Liver (tissue), 3 donors: ENCODE measurements around the gene BOC.

ENCODE experiments used
- EGR1 ChIP-seq, 2 donors: IDR thresholded peaks; 2 replicates each; pipeline ENCODE4 v1.6.1; 2016 to 2018; ENCODE audit warnings: antibody characterized with exemption in 2 of 2, low read depth in 2 of 2
- FOXA1 ChIP-seq: IDR thresholded peaks from 2 replicates; pipeline ENCODE4 v1.6.1; 2016; ENCODE audit warnings: antibody characterized with exemption
- GABPA ChIP-seq, 2 donors: IDR thresholded peaks in 1 of 2; conservative IDR thresholded peaks in 1 of 2; 2 replicates each; pipeline ENCODE4 v1.6.1; 2016; ENCODE audit warnings: antibody characterized with exemption in 2 of 2, mild to moderate bottlenecking in 1 of 2, moderate library complexity in 1 of 2
- HNF4A ChIP-seq, 2 donors: conservative IDR thresholded peaks; 2 replicates each; pipeline ENCODE4 v1.6.1; 2016; ENCODE audit warnings: antibody characterized with exemption in 2 of 2, mild to moderate bottlenecking in 2 of 2
- JUND ChIP-seq, 2 donors: IDR thresholded peaks; 2 replicates each; pipeline ENCODE4 v1.6.1; 2016; ENCODE audit warnings: antibody characterized with exemption in 2 of 2
- SP1 ChIP-seq: IDR thresholded peaks from 2 replicates; pipeline ENCODE4 v1.6.1; 2018; ENCODE audit warnings: antibody characterized with exemption, mild to moderate bottlenecking
- TF ChIP-seq, protein P1 (sequence below): fragments of 150-350 bp; IDR thresholded peaks from 2 replicates; pipeline ENCODE4 v1.5.1; 2017; ENCODE audit warnings: improper control_type of control experiment, low read depth, low read length; ENCODE audit not compliant: missing input control
- TF ChIP-seq, protein P2 (sequence below): IDR thresholded peaks from 2 replicates; pipeline ENCODE4 v1.6.1; 2016; ENCODE audit warnings: antibody characterized with exemption, mild to moderate bottlenecking
- TF ChIP-seq, protein P3 (sequence below): IDR thresholded peaks from 2 replicates; pipeline ENCODE4 v1.6.1; 2016; ENCODE audit warnings: antibody characterized with exemption
- TF ChIP-seq, protein P4 (sequence below): IDR thresholded peaks from 2 replicates; pipeline ENCODE4 v1.6.1; 2016; ENCODE audit warnings: antibody characterized with exemption
- donor health status: healthy.
- donor health status: healthy.

DNA sequence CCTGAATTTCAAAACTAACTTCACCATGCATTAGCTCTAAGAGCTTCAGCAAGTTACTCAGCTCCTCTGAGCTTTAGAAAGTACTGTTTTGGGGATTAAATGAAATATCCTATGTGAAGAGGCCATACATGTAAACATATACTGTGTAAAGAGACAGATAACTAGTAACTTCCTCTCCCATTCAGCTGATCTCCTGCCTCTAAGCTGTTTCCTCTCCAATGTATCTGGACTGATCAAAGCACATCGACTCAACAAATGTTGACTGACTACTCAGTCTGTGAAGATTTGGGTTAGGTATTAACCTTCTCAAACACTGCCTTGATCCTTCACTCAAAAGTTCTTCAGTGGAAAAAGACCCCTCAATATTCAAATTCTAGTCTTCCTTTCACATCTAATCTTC, 82.0 kb downstream of the BOC start:
- TF ChIP-seq, protein P1, sequence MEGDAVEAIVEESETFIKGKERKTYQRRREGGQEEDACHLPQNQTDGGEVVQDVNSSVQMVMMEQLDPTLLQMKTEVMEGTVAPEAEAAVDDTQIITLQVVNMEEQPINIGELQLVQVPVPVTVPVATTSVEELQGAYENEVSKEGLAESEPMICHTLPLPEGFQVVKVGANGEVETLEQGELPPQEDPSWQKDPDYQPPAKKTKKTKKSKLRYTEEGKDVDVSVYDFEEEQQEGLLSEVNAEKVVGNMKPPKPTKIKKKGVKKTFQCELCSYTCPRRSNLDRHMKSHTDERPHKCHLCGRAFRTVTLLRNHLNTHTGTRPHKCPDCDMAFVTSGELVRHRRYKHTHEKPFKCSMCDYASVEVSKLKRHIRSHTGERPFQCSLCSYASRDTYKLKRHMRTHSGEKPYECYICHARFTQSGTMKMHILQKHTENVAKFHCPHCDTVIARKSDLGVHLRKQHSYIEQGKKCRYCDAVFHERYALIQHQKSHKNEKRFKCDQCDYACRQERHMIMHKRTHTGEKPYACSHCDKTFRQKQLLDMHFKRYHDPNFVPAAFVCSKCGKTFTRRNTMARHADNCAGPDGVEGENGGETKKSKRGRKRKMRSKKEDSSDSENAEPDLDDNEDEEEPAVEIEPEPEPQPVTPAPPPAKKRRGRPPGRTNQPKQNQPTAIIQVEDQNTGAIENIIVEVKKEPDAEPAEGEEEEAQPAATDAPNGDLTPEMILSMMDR = no peak
- TF ChIP-seq SP1 (no peak), GABPA (IDR thresholded peaks at IDR 0.05 in 1 of 2, conservative IDR thresholded peaks at IDR 0.05 in 1 of 2) (no peak), FOXA1 (no peak), EGR1 (IDR thresholded peaks at IDR 0.05; ENCODE audit: low read depth in 2 of 2) (no peak), JUND (IDR thresholded peaks at IDR 0.05) (no peak), HNF4A (conservative IDR thresholded peaks at IDR 0.05) (no peak)
- TF ChIP-seq, protein P2, sequence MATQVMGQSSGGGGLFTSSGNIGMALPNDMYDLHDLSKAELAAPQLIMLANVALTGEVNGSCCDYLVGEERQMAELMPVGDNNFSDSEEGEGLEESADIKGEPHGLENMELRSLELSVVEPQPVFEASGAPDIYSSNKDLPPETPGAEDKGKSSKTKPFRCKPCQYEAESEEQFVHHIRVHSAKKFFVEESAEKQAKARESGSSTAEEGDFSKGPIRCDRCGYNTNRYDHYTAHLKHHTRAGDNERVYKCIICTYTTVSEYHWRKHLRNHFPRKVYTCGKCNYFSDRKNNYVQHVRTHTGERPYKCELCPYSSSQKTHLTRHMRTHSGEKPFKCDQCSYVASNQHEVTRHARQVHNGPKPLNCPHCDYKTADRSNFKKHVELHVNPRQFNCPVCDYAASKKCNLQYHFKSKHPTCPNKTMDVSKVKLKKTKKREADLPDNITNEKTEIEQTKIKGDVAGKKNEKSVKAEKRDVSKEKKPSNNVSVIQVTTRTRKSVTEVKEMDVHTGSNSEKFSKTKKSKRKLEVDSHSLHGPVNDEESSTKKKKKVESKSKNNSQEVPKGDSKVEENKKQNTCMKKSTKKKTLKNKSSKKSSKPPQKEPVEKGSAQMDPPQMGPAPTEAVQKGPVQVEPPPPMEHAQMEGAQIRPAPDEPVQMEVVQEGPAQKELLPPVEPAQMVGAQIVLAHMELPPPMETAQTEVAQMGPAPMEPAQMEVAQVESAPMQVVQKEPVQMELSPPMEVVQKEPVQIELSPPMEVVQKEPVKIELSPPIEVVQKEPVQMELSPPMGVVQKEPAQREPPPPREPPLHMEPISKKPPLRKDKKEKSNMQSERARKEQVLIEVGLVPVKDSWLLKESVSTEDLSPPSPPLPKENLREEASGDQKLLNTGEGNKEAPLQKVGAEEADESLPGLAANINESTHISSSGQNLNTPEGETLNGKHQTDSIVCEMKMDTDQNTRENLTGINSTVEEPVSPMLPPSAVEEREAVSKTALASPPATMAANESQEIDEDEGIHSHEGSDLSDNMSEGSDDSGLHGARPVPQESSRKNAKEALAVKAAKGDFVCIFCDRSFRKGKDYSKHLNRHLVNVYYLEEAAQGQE = no peak
- TF ChIP-seq, protein P3, sequence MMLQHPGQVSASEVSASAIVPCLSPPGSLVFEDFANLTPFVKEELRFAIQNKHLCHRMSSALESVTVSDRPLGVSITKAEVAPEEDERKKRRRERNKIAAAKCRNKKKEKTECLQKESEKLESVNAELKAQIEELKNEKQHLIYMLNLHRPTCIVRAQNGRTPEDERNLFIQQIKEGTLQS = no peak
- TF ChIP-seq, protein P4, sequence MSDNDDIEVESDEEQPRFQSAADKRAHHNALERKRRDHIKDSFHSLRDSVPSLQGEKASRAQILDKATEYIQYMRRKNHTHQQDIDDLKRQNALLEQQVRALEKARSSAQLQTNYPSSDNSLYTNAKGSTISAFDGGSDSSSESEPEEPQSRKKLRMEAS = no peak
